SK-N-SH (cell line): ENCODE measurements around the gene SYT6. TPM values are rescaled to one million over a fixed set of nuclear protein-coding genes. Genes with fewer than 3 reads are reported as not detected.

Source experiments
- CTCF ChIA-PET: fragments of 300-600, 350-600 bp; formaldehyde crosslinking; extraction: SDS; loops from one replicate; lab custom pipeline; 2021; lab: Yijun Ruan, JAX
- POLR2A ChIA-PET: fragments of 350-600 bp; sonication (Branson Sonifier 250); formaldehyde crosslinking; extraction: SDS; loops from one replicate; lab custom pipeline; 2020; ENCODE audit warnings: antibody characterized with exemption, inconsistent platforms; lab: Yijun Ruan, JAX
- DNase-seq: peaks from one replicate; pipeline ENCODE4 v3.0.0; 2012
- H2AFZ ChIP-seq: fragments of 200-600 bp; sonication (generic); 2 replicates; pipeline ENCODE4 v1.8.1; 2016; ENCODE audit warnings: antibody characterized with exemption, mild to moderate bottlenecking, low read depth
- H3F3A ChIP-seq: fragments of 200-600 bp; sonication (generic); replicated peaks from 2 replicates; pipeline ENCODE3; 2016; ENCODE audit warnings: antibody characterized with exemption, mild to moderate bottlenecking; ENCODE audit not compliant: insufficient read depth
- H3K27ac ChIP-seq, 2 experiments: fragments of 200-500 bp in 1 of 2; fragments of 200-600 bp in 1 of 2; sonication (Bioruptor generic) in 1 of 2; sonication (generic), shearing (Covaris generic) in 1 of 2; 2 replicates each; pipeline versions ENCODE4 v1.5.1 to v1.6.1; 2014 to 2016; ENCODE audit warnings: low read depth in 2 of 2, inconsistent platforms in 1 of 2, low read length in 1 of 2, mild to moderate bottlenecking in 1 of 2, mixed read lengths in 1 of 2
- H3K27me3 ChIP-seq: fragments of 200-600 bp; sonication (generic), shearing (Covaris generic); 2 replicates; pipeline ENCODE4 v1.6.1; 2016; ENCODE audit warnings: mixed run types; ENCODE audit not compliant: insufficient read depth
- H3K36me3 ChIP-seq, 2 experiments: fragments of 200-500 bp in 1 of 2; fragments of 200-600 bp in 1 of 2; sonication (Bioruptor generic) in 1 of 2; sonication (generic) in 1 of 2; replicated peaks in 1 of 2; 2 replicates each; pipeline versions ENCODE3 to v1.5.1; 2014 to 2016; ENCODE audit warnings: low read length in 1 of 2, mild to moderate bottlenecking in 1 of 2; ENCODE audit not compliant: insufficient read depth in 2 of 2, control insufficient read depth in 1 of 2
- H3K4me1 ChIP-seq, 2 experiments: fragments of 200-500 bp in 1 of 2; fragments of 200-600 bp in 1 of 2; sonication (Bioruptor generic) in 1 of 2; sonication (generic), shearing (Covaris generic) in 1 of 2; 2 replicates each; pipeline versions ENCODE4 v1.5.1 to v1.6.1; 2014 to 2016; ENCODE audit warnings: low read depth in 1 of 2, low read length in 1 of 2, mixed run types in 1 of 2; ENCODE audit not compliant: insufficient read depth in 2 of 2, control insufficient read depth in 1 of 2
- H3K4me2 ChIP-seq: fragments of 200-600 bp; sonication (generic), shearing (Covaris generic); 2 replicates; pipeline ENCODE4 v1.6.1; 2017; ENCODE audit warnings: mixed run types
- H3K4me3 ChIP-seq, 2 experiments: fragments of 200-500 bp in 1 of 2; fragments of 200-600 bp in 1 of 2; sonication (Bioruptor generic) in 1 of 2; sonication (generic), shearing (Covaris generic) in 1 of 2; 2 replicates each; pipeline versions ENCODE4 v1.5.1 to v1.8.1; 2014 to 2016; ENCODE audit warnings: low read depth in 2 of 2, inconsistent platforms in 1 of 2, low read length in 1 of 2, mild to moderate bottlenecking in 1 of 2, mixed read lengths in 1 of 2, moderate library complexity in 1 of 2
- H3K79me2 ChIP-seq: fragments of 200-600 bp; sonication (generic); 2 replicates; pipeline ENCODE4 v1.8.1; 2017; ENCODE audit warnings: mild to moderate bottlenecking; ENCODE audit not compliant: insufficient read depth
- H3K9ac ChIP-seq: fragments of 200-600 bp; sonication (generic); 2 replicates; pipeline ENCODE4 v1.6.1; 2017; ENCODE audit warnings: mixed run types
- H3K9me2 ChIP-seq: fragments of 200-600 bp; sonication (generic); 2 replicates; pipeline ENCODE4 v1.6.1; 2017; ENCODE audit warnings: mixed run types
- H3K9me3 ChIP-seq: fragments of 200-600 bp; sonication (generic); 2 replicates; pipeline ENCODE4 v1.6.1; 2017; ENCODE audit warnings: mixed run types, mild to moderate bottlenecking, moderate library complexity
- H4K20me1 ChIP-seq: fragments of 200-600 bp; sonication (generic); 2 replicates; pipeline ENCODE4 v1.6.1; 2017; ENCODE audit warnings: mild to moderate bottlenecking, mixed run types; ENCODE audit not compliant: insufficient read depth
- CHD2 ChIP-seq: fragments of 150-350 bp; IDR thresholded peaks from 2 replicates; pipeline ENCODE4 v1.6.1; 2018; ENCODE audit warnings: low read length; ENCODE audit not compliant: partially characterized antibody
- ELF1 ChIP-seq: IDR thresholded peaks from 2 replicates; pipeline ENCODE4 v1.4.0; 2012
- EZH2phosphoT487 ChIP-seq: fragments of 200-600 bp; sonication (generic); IDR thresholded peaks from 2 replicates; pipeline ENCODE4 v1.6.1; 2017; ENCODE audit warnings: low read depth, mixed run types, mild to moderate bottlenecking, antibody characterized with exemption, moderate library complexity, borderline replicate concordance
- FOSL2 ChIP-seq: IDR thresholded peaks from 2 replicates; pipeline ENCODE4 v1.4.0; 2012; ENCODE audit warnings: low read depth, mild to moderate bottlenecking, moderate library complexity, borderline replicate concordance
- FOXM1 ChIP-seq: IDR thresholded peaks from 2 replicates; pipeline ENCODE4 v1.4.0; 2012; ENCODE audit warnings: low read depth, mild to moderate bottlenecking
- GABPA ChIP-seq: IDR thresholded peaks from 2 replicates; pipeline ENCODE4 v1.4.0; 2012; ENCODE audit warnings: low read depth, mild to moderate bottlenecking
- JUND ChIP-seq: IDR thresholded peaks from 2 replicates; pipeline ENCODE4 v1.4.0; 2012
- MXI1 ChIP-seq: IDR thresholded peaks from 2 replicates; pipeline ENCODE4 v1.6.1; 2012; ENCODE audit warnings: mild to moderate bottlenecking, low read depth, low read length, improper control_type of control experiment
- NFIC ChIP-seq: IDR thresholded peaks from 2 replicates; pipeline ENCODE4 v1.4.0; 2012; ENCODE audit warnings: borderline replicate concordance
- NRF1 ChIP-seq: IDR thresholded peaks from 2 replicates; pipeline ENCODE4 v1.6.1; 2012; ENCODE audit warnings: low read depth, mild to moderate bottlenecking, low read length
- POLR2AphosphoS5 ChIP-seq: IDR thresholded peaks from 2 replicates; pipeline ENCODE4 v1.6.1; 2012; ENCODE audit warnings: low read depth, low read length
- RFX5 ChIP-seq: IDR thresholded peaks from 2 replicates; pipeline ENCODE4 v1.6.1; 2012; ENCODE audit warnings: mild to moderate bottlenecking, improper control_type of control experiment, low read length
- SIN3A ChIP-seq: IDR thresholded peaks from 2 replicates; pipeline ENCODE4 v1.6.1; 2012; ENCODE audit warnings: low read depth, mild to moderate bottlenecking, low read length, moderate library complexity, borderline replicate concordance
- SMC3 ChIP-seq: IDR thresholded peaks from 2 replicates; pipeline ENCODE4 v1.6.1; 2012; ENCODE audit warnings: low read depth, low read length, improper control_type of control experiment
- TAF1 ChIP-seq: IDR thresholded peaks from 2 replicates; pipeline ENCODE4 v1.6.1; 2012; ENCODE audit warnings: low read depth, mild to moderate bottlenecking, low read length, moderate library complexity, borderline replicate concordance
- TCF12 ChIP-seq: IDR thresholded peaks from 2 replicates; pipeline ENCODE4 v1.4.0; 2012
- YY1 ChIP-seq: IDR thresholded peaks from 2 replicates; pipeline ENCODE4 v1.4.0; 2012; ENCODE audit warnings: low read depth, mild to moderate bottlenecking
- WGBS: methylation state at CpG from one replicate; pipeline ENCODE4 v1.1.6; 2017; ENCODE audit warnings: low lambda C conversion rate; 5-methylcytosine and 5-hydroxymethylcytosine counted together
- polyA plus RNA-seq, 3 experiments: library from polyadenylated mRNA; depleted of rRNA; stranded (reverse); fragments of >200 nt; gene quantifications; 2 replicates each; pipeline ENCODE4 v1.2.3, GENCODE V29; 2012
- TF ChIP-seq, protein P1 (sequence below): fragments of 150-350 bp; IDR thresholded peaks from 2 replicates; pipeline ENCODE4 v1.6.1; 2016; ENCODE audit warnings: mild to moderate bottlenecking, low read depth, low read length
- TF ChIP-seq, protein P2 (sequence below): IDR thresholded peaks from 2 replicates; pipeline ENCODE4 v1.4.0; 2012; ENCODE audit warnings: low read depth, borderline replicate concordance
- TF ChIP-seq, protein P3 (sequence below): IDR thresholded peaks from 2 replicates; pipeline ENCODE4 v1.4.0; 2012; ENCODE audit warnings: low read depth

The SYT6 gene
- polyA plus RNA-seq, 1 of the 3 experiments (the other 2 are of a cell fraction): not detected

DNA sequence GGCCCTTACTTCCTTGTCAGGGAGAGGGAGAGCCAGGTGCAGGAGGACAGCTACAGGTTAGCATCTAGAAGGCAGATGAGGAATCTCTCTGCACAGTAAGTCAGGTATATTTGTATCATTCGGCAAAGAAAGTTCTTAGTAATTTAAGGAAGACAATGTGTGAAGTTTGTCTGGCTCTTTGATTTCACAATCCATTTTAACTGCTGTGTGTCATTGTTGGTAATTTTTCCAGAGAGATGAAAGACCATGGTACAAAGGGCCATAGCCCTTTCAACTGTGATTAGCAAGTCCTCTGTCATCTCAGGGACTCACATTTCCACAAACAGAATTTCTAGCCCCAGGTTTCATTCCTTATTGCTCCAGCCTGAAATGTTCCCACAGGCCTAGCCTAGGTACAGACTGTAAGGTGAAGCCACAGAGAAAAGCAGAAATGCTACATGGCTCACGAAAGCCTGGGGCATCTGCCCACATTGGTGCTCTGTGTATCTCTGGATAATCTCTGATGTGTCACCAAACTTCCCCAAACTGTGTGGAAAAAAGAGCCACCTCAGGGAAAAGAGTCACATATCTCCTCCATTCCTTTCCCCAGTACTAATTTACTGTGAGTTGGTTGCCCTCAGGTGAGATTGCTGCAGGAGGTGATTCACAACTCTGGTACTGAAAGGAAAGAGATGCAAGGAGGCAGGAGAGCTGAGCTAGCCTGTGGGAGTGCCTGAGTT lies 70.6 kb downstream of the SYT6 start (continued):
- TF ChIP-seq, protein P1, sequence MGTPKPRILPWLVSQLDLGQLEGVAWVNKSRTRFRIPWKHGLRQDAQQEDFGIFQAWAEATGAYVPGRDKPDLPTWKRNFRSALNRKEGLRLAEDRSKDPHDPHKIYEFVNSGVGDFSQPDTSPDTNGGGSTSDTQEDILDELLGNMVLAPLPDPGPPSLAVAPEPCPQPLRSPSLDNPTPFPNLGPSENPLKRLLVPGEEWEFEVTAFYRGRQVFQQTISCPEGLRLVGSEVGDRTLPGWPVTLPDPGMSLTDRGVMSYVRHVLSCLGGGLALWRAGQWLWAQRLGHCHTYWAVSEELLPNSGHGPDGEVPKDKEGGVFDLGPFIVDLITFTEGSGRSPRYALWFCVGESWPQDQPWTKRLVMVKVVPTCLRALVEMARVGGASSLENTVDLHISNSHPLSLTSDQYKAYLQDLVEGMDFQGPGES: no peak
- TF ChIP-seq, protein P2, sequence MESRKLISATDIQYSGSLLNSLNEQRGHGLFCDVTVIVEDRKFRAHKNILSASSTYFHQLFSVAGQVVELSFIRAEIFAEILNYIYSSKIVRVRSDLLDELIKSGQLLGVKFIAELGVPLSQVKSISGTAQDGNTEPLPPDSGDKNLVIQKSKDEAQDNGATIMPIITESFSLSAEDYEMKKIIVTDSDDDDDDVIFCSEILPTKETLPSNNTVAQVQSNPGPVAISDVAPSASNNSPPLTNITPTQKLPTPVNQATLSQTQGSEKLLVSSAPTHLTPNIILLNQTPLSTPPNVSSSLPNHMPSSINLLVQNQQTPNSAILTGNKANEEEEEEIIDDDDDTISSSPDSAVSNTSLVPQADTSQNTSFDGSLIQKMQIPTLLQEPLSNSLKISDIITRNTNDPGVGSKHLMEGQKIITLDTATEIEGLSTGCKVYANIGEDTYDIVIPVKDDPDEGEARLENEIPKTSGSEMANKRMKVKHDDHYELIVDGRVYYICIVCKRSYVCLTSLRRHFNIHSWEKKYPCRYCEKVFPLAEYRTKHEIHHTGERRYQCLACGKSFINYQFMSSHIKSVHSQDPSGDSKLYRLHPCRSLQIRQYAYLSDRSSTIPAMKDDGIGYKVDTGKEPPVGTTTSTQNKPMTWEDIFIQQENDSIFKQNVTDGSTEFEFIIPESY: no peak
- TF ChIP-seq FOXM1: no peak
- TF ChIP-seq, protein P3, sequence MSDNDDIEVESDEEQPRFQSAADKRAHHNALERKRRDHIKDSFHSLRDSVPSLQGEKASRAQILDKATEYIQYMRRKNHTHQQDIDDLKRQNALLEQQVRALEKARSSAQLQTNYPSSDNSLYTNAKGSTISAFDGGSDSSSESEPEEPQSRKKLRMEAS: no peak
- TF ChIP-seq JUND: no peak
- TF ChIP-seq MXI1: no peak

DNA sequence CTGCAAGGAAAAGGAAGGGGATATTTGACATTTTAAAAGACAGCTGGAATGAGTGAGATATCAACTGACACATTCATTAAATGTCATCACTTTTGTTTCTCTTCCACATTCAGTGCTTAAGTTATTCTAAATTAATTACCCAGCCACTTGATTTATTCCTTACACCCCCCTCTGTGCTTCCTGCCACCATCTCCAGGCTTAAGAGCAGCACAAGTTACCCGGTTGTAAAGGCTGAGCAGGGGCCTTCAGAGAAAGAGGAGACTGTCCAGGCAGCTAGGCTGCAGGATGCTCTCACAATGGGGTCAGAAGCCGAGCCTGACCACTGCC lies 71.4 kb downstream of the SYT6 start:
- H3K36me3 ChIP-seq: no peaks in the 10 kb centered on the region
- H3F3A ChIP-seq: no peaks in the 10 kb centered on the region
- no peak overlapping the region for H3K27ac ChIP-seq
- 21% methylated on average over 2 of the region's 2 CpGs for WGBS
- H3K27me3 ChIP-seq: peaks cover 4% of the 10 kb centered on the region; the same call in 1 of the 2 replicates
- H3K9me3 ChIP-seq: no peaks in the 10 kb centered on the region
- H4K20me1 ChIP-seq: no peaks in the 10 kb centered on the region
- TF ChIP-seq FOXM1: no peak
- TF ChIP-seq, all 33 proteins: peak for 0
- Histone ChIP-seq H3K9me2 (no peaks in the 10 kb centered on the region), H2AFZ (no peak overlapping the region), H3K4me3 (no peak overlapping the region), H3K4me1 (no peaks in the 10 kb centered on the region), H3K79me2 (no peaks in the 10 kb centered on the region), H3K4me2 (no peak overlapping the region), H3K9ac (no peak overlapping the region)
- DNase-seq: no peak
- POLR2A ChIA-PET: no interaction called here
- CTCF ChIA-PET: interaction anchor here (1.0 to 1.3 kb wide), 2 partner anchors 18 to 104 kb away, joined by 3 to 4 read pairs; no protein-coding TSS in a partner anchor

DNA sequence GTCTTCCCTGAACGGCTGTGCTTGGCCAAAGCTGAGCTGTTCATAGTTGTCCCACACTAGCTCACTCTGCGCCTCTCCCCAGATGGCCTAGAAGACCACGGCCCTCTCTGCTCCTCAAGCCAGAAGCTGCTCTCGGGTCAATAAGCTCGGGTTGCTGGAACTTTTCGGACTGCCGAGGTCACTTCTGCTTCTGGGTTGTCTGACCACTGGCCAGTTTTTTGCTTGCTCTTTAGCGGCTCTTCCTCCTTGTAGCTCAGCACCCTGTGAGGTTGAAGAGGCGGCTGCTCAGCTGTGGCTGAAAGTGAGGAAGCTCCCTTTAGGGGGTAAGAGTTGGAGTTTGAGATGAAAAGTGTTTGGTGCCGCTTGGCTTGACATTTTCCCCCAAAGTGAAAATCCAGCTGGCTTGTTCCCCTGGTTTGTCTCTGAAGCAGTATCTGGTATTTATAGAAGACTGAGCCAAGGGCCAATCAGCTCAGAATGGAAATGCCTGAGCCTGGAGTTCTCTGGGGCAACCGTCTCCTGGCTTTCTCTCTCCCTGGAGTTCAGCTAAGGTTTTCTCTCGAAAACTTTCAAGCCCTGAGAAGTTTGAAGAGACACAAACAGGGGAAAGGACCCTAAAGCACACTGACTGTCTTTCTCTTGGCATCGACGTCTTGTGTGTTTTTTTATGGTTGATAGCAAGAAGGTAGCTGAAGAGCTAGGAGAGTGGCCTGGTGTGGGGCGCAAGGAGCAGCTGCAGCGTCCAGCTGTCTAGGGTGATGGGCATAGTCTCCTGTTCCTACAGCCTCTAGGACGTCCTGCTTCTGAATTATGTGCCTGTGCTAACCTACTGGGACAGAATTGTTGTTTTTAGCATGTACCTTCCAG lies 72.0 kb downstream of the SYT6 start:
- Histone ChIP-seq H2AFZ (no peak overlapping the region), H4K20me1 (no peaks in the 10 kb centered on the region), H3K4me3 (no peak overlapping the region), H3K79me2 (no peaks in the 10 kb centered on the region), H3K27me3 (peaks cover 4% of the 10 kb centered on the region; the same call in 1 of the 2 replicates), H3K9me3 (no peaks in the 10 kb centered on the region), H3K9me2 (no peaks in the 10 kb centered on the region), H3K36me3 (no peaks in the 10 kb centered on the region), H3K4me2 (no peak overlapping the region), H3K27ac (no peak overlapping the region), H3K4me1 (no peaks in the 10 kb centered on the region), H3K9ac (no peak overlapping the region), H3F3A (no peaks in the 10 kb centered on the region)
- DNase-seq: no peak
- POLR2A ChIA-PET: no interaction called here
- CTCF ChIA-PET: interaction anchor here (1.0 to 1.3 kb wide), 2 partner anchors 18 to 103 kb away, joined by 3 to 4 read pairs; no protein-coding TSS in a partner anchor
- 55% methylated on average over 16 of the region's 17 CpGs for WGBS
- TF ChIP-seq NFIC: no peak
- TF ChIP-seq EZH2phosphoT487: no peak
- TF ChIP-seq MXI1: no peak
- TF ChIP-seq TAF1: no peak
- TF ChIP-seq NRF1: no peak
- TF ChIP-seq SMC3: no peak
- TF ChIP-seq CHD2: no peak
- TF ChIP-seq GABPA: no peak
- TF ChIP-seq, protein P1: no peak
- no peak for TF ChIP-seq RFX5
- TF ChIP-seq POLR2AphosphoS5: no peak
- no peak for TF ChIP-seq ELF1
- TF ChIP-seq TCF12: no peak
- no peak for TF ChIP-seq SIN3A
- no peak for TF ChIP-seq FOSL2
- TF ChIP-seq YY1: no peak
